Femur (tissue), 1 donor: Measurements from ENCODE around the gene LY9.

ENCODE experiments used
- DNase-seq: peaks from one replicate; pipeline ENCODE4 v3.0.0-alpha.2; 2017

The LY9 gene

GRCh38 chr1:160806784-160807183 is 10.8 kb downstream of the LY9 start:
- no peak for DNase-seq

GRCh38 chr1:160807247-160807646 is 11.3 kb downstream of the LY9 start:
- DNase-seq: no peak

DNA sequence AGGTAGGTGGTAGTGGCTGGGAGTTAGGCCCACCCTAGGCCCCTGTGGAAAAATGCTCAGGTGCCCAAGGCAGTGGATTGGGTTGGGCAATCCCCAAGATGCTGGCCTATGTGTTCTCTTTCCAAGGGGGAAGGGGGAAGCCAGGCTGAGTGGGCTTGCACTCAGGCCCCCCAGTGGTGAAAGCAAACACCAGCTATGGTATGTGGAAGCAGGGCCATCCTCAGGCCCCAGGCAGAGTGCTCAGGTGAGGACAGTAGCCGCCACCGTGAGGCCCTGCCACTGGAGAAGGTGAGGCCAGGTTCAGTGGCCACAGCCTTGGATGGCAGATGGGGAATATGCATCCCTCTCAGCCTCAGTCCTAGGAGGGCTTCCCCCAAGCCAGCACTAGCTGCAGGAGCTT is 11.8 kb downstream of the LY9 start:
- DNase-seq: no peak

DNA sequence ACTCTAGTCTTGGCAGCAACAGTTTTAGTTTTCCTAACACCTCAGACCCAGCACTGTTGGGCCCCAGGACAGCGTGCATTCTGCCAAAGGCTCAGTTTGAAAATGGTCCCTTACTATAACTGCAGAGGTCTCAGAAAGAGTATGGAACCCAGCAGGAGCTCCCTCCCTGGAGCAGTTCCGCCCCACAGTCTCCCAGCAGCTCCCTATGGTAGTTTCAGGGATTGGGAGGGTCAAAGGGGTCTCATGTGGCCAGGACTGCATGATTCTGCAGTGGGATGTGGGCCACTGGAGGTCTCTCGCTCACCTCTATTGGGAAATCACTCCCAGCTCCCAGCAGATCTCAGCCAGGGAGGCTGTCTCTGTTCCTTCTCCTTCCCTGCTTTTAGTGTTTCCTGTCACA is 12.3 kb downstream of the LY9 start:
- DNase-seq: no peak

DNA sequence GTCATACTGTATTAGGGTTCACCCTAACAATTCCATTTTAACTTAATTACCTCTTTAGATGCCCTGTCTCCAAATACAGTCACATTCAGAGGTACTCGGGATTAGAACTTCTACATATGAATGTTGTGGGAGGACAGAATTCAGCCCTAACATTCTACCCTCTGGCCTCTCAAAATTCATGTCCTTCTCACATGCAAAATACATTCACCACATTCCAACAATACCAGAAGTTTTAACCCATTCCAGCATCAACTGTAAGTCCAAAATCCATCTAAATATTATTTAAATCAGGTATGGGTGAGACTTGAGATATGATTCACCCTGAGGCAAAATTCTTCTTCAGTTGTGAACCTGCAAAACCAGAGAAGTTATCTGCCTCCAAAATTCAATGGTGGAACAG is 14.5 kb downstream of the LY9 start:
- no peak for DNase-seq

- no peak for DNase-seq
These were observed 15.2 kb downstream of the LY9 start for GRCh38 chr1:160811147-160811546.

DNA sequence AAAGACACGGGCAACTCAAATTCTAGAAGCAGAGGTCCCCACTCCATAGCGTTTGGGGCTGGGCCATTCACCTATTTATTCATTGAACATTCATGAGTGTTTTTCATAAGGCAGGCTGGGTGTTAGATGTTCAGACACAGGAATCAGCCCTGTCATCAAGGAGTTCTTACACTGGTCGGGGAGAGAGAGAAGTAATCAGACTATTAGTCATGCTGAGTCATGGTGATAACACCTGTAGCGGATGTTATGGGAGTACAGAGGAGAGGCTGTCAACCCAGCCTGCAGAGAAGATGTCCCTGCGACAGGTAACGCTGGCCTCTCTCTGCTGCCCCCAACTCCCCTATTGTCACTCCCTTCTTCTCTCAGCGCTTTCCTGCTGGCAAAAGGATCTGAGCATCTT is 17.2 kb downstream of the LY9 start:
- no peak for DNase-seq

GRCh38 chr1:160814316-160814715 is 18.3 kb downstream of the LY9 start:
- no peak for DNase-seq

GRCh38 chr1:160814856-160815255 is 18.9 kb downstream of the LY9 start:
- DNase-seq: no peak

DNA sequence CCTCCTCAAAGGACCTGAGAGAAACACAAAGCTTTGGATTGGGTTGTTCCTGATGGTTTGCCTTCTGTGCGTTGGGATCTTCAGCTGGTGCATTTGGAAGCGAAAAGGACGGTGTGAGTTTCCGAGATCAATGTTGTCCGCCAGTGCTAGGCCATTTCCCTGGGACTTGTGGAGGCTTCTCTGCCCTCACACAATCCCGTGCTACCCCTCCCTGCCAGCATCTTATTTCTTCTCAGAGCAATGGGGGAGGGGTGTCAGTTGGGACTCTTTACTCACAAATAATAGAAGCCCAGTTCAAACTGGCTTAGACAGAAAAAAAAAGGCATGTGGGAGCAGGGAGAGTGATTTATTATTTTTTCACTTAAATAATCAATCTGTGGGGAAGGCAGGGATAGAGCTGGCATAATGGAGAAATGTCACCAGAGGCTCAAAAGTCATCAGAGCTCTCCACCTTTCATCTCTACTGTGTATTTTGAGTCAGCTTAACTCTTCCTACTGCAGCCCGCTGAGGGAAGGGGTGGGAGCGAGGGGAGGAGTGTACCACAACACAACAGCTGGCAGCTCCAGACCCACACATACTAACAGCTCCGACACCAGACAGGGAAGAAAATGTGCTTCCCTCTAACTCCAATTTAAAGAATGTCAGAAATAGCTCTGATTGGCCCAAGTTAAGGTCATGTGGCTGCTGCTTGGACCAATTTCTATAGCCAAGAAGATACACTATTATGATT is 22.4 kb downstream of the LY9 start:
- no peak for DNase-seq

DNA sequence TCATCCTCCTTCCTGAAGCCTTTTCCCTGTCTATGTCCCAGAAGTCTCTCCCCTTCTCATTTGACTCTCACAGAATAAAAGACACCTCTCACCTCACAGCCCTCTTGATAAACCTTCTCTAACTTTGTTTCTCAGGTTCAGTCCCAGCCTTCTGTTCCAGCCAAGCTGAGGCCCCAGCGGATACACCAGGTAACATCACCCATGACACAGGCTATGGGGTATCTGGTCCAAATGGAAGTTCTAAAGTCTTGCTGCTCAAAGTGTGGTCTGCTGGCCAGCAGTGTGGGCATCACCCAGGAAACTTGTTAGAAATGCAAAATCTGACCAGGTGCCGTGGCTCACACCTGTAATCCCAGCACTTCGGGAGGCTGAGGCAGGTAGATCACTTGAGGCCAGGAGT is 23.2 kb downstream of the LY9 start:
- DNase-seq: no peak

DNA sequence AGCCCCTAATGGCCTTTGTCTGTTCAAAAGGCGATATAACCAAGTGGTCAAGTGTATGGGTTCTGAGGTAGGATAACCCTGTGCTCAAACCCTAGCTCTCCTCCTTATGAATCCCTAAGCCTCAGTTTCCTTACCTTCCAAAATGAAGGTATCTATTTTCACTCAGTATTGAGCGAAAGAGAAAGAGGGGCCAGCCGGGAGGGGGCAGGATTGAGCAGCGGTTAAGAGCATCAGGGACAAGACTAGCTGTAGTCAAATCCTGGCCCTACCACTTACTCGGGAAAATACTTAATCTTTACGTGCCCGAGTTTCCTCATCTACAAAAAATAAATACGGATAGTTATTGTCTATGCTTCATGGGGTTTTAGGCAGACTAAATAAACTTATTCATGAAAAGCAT is 25.7 kb downstream of the LY9 start:
- DNase-seq: no peak

- DNase-seq: no peak
These were observed 27.3 kb downstream of the LY9 start for GRCh38 chr1:160823296-160823695.

DNA sequence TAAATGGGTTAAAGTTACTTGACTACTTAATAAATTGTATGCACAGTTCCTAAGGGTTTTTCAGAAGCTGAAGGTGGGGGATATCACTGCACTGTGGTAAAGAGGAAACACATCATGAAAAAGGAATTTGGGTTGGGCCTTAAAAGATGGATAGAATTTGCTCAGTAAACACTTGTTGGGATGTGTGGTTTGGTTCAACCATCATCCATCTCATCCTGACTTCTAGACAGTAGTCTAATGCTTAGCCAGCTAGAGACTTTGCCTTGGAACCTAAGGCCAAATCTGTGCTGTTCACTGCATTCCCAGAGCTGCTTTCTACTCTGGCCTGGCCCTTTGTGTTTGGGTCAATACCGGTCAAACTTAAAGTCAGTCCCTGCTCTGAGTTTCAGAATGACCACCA is 30.6 kb downstream of the LY9 start:
- no peak for DNase-seq

DNA sequence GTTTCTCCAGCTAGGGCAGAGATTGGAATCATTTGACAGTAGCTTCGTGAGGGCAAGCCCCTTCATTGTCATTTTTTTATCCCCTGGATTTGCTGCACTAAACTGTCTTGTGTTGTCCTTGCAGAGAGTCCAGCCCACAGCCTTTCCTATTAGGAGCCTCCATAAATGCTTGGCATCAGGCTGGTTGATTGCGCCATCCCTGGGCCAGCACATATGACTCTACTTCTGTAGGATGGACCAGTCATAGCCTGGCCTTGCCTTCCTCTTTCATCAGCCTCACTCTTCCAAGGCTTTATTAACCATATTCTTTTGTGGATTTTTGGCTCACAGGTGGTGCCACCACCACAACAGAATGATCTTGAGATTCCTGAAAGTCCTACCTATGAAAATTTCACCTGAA is 31.4 kb downstream of the LY9 start:
- DNase-seq: no peak

- no peak for DNase-seq
These were observed 33.8 kb downstream of the LY9 start for GRCh38 chr1:160829766-160830165.

- DNase-seq: peak; percentile 32
These were observed 34.6 kb downstream of the LY9 start for GRCh38 chr1:160830321-160831153.

DNA sequence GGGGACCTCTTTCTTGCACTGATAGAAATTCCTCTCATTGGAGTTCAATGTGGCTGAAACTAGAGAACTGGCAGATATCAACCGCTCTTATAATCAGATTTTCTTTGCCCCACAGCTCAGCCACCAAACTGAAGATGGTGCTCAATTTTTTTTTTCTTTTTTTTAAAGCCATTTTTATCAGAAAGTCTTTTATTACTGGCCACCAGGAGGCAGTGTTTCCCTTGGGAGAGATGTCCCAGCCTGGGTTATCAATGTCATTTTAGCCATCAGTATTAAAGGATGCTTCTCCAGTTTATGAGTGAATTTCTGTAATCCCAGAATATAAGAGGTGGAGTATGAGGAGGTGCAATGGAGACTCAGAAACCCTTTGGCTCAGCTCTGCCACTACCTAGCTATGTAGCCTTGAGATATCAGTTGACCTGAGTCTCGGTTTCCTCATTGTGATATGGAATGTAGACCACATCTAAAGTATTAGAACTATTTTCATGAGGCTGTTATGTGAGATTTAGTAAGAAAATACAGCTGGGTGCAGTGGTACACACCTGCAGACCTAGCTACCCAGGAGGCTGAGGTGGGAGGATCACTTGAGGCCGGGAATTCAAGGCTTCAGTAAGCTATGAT is 39.1 kb downstream of the LY9 start:
- no peak for DNase-seq

GRCh38 chr1:160835751-160836150 is 39.8 kb downstream of the LY9 start:
- no peak for DNase-seq

- DNase-seq: no peak
These were observed 40.6 kb downstream of the LY9 start for GRCh38 chr1:160836561-160836960.

DNA sequence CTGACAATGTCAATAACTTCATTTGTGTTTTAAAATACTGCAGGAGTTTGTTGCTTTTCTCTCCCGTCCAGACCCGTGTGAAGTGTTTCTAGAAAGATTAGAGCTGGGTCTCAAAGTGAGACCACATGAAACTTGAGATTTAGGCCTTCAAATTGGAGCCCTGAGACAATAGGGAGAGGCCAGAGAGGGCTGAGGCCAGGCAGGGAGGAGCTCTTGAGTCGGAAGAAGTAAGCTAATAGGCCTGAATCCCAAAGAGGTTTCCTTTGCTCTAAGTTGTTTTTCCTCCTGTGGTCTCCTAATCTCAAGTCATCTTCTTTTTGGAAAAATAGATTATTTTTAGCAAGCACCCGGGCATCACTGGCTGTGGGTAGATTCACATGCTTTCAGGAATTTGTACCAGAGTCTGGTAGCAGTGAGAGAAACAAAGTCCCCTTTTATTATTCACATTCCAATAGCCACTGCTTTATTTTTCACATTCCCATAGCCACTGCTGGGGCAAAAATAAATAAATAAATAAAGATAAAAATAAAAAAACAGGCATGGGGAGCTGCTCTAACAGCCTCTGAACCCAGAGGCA is 41.1 kb downstream of the LY9 start:
- DNase-seq: no peak

DNA sequence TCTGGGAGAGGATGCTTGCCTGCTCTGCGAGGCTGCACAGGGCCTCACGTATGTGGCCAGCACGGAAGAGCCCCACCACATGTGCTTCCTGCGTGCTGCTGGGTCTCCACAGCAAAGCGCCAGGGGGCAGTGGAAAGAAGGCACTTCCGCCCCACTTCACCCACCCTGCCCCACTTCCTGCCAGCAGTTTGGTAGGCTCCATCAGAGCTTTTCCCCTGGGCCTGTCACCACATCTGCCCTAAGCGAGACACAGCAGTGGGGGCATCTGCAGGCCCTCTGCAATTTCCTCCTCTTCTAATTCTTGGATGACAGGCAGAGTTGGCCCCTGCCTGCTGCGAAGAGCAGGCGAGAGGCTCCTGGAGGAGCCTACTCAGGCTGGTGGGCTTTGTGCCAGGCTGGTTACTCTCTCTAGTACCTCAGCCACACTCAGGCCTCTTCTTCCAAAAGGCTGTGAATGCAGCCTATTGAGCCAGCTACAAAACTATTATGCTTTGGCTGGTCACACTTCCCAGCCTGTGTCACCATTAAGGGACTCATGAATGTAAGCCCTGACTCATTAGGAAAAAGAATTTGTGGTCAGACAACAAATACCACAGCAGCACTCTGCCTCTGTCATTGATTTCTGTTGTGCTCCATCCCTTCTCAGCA is 41.7 kb downstream of the LY9 start:
- peak; percentile 70 for DNase-seq

GRCh38 chr1:160838888-160839287 is 42.9 kb downstream of the LY9 start:
- no peak for DNase-seq
